Glutamatergic neuron (in vitro differentiated cells): ENCODE data around the gene OBSL1. TPM values are rescaled to one million over a fixed set of nuclear protein-coding genes. Genes with fewer than 3 reads are reported as not detected.

Experiments used
- DNase-seq: peaks from one replicate; pipeline ENCODE4 v3.0.0; 2022
- H3K27ac Mint-ChIP-seq: one replicate; pipeline ENCODE4 v1.8.0; 2020; ENCODE audit warnings: mild to moderate bottlenecking, mixed read lengths, inconsistent platforms; ENCODE audit not compliant: unreplicated experiment
- H3K27me3 Mint-ChIP-seq: one replicate; pipeline ENCODE4 v1.8.0; 2020; ENCODE audit warnings: mild to moderate bottlenecking, moderate library complexity, mixed read lengths, inconsistent platforms; ENCODE audit not compliant: unreplicated experiment
- H3K36me3 Mint-ChIP-seq: one replicate; pipeline ENCODE4 v1.8.0; 2020; ENCODE audit warnings: mild to moderate bottlenecking, mixed read lengths, inconsistent platforms; ENCODE audit not compliant: unreplicated experiment
- H3K4me1 Mint-ChIP-seq: one replicate; pipeline ENCODE4 v1.8.0; 2020; ENCODE audit warnings: mild to moderate bottlenecking, low read depth, mixed read lengths, inconsistent platforms; ENCODE audit not compliant: unreplicated experiment
- H3K4me3 Mint-ChIP-seq: one replicate; pipeline ENCODE4 v1.8.0; 2020; ENCODE audit warnings: mild to moderate bottlenecking, mixed read lengths, inconsistent platforms; ENCODE audit not compliant: unreplicated experiment
- H3K9me3 Mint-ChIP-seq: one replicate; pipeline ENCODE4 v1.8.0; 2020; ENCODE audit warnings: mild to moderate bottlenecking, moderate library complexity, mixed read lengths, inconsistent platforms; ENCODE audit not compliant: unreplicated experiment
- total RNA-seq: library from RNA; stranded (reverse); fragmentation: NEBNext Ultra II Directional; extraction: Animal tissue kit (Norgen Biotek cat#: 25700); gene quantifications from one replicate; pipeline ENCODE4 v1.2.1, GENCODE V29; 2021; ENCODE audit not compliant: unreplicated experiment
- TF ChIP-seq, protein P1 (sequence below): fragments of 200-600 bp; sonication (generic); IDR thresholded peaks from one replicate; pipeline ENCODE4 v1.5.0; 2021; ENCODE audit not compliant: partially characterized antibody, unreplicated experiment

OBSL1 gene
- total RNA-seq, 1 donor from 2014 or later, result 47.9 TPM

GRCh38 chr2:219567131-219567530, 4.2 kb downstream of the OBSL1 start:
- no peak for DNase-seq
- Mint-ChIP-seq H3K4me3 (no peak overlapping the region), H3K4me1 (peaks cover 22% of the 10 kb centered on the region), H3K36me3 (no peaks in the 10 kb centered on the region), H3K27me3 (peaks cover 6% of the 10 kb centered on the region), H3K9me3 (peaks cover 12% of the 10 kb centered on the region), H3K27ac (no peak overlapping the region)
- TF ChIP-seq, protein P1, sequence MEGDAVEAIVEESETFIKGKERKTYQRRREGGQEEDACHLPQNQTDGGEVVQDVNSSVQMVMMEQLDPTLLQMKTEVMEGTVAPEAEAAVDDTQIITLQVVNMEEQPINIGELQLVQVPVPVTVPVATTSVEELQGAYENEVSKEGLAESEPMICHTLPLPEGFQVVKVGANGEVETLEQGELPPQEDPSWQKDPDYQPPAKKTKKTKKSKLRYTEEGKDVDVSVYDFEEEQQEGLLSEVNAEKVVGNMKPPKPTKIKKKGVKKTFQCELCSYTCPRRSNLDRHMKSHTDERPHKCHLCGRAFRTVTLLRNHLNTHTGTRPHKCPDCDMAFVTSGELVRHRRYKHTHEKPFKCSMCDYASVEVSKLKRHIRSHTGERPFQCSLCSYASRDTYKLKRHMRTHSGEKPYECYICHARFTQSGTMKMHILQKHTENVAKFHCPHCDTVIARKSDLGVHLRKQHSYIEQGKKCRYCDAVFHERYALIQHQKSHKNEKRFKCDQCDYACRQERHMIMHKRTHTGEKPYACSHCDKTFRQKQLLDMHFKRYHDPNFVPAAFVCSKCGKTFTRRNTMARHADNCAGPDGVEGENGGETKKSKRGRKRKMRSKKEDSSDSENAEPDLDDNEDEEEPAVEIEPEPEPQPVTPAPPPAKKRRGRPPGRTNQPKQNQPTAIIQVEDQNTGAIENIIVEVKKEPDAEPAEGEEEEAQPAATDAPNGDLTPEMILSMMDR, result no peak

- H3K27me3 Mint-ChIP-seq, result peaks cover 6% of the 10 kb centered on the region
- peaks cover 12% of the 10 kb centered on the region for H3K9me3 Mint-ChIP-seq
- H3K36me3 Mint-ChIP-seq, result no peaks in the 10 kb centered on the region
- no peak overlapping the region for H3K4me3 Mint-ChIP-seq
- no peak for DNase-seq
- TF ChIP-seq, protein P1, result no peak
- H3K4me1 Mint-ChIP-seq, result peaks cover 23% of the 10 kb centered on the region
- no peak overlapping the region for H3K27ac Mint-ChIP-seq
These were observed 4.7 kb downstream of the OBSL1 start for GRCh38 chr2:219566640-219567039.

- Mint-ChIP-seq H3K27me3 (peaks cover 8% of the 10 kb centered on the region), H3K4me3 (no peak overlapping the region), H3K4me1 (peaks cover 33% of the 10 kb centered on the region), H3K36me3 (no peaks in the 10 kb centered on the region), H3K9me3 (peaks cover 14% of the 10 kb centered on the region), H3K27ac (no peak overlapping the region)
- no peak for DNase-seq
- TF ChIP-seq, protein P1, result no peak
These were observed 5.9 kb downstream of the OBSL1 start for GRCh38 chr2:219565130-219566080.

- H3K36me3 Mint-ChIP-seq, result peaks cover 5% of the 10 kb centered on the region
- H3K4me1 Mint-ChIP-seq, result peaks cover 26% of the 10 kb centered on the region
- H3K4me3 Mint-ChIP-seq, result peak overlapping the region; percentile 46
- H3K9me3 Mint-ChIP-seq, result peaks cover 8% of the 10 kb centered on the region
- DNase-seq, result no peak
- TF ChIP-seq, protein P1, result no peak
- peaks cover 10% of the 10 kb centered on the region for H3K27me3 Mint-ChIP-seq
- H3K27ac Mint-ChIP-seq, result peak overlapping the region; percentile 8
These were observed 7.9 kb downstream of the OBSL1 start for GRCh38 chr2:219563271-219563928.
